ENCODE measurements around the gene ASCC3.

DNA sequence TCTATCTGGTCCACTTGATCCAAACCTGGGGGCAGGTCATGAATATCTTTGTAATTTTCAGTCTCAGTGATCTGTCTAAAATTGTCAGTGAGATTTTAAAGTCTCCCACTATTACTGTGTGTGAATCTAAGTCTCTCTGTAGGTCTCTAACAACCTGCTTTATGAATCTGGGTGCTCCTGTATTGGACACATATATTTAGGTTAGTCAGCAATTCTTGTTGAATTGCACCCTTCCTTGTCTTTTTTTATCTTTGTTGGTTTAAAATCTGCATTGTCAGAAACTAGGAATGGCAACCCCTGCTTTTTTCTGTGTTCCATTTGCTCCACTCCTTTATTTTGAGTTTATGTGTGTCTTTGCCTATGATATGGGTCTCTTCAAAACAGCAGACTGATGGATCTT lies 140.7 kb downstream of the ASCC3 start:
- TF ChIP-seq EZH2 (IDR thresholded peaks at IDR 0.05; ENCODE audit: low read depth, unreplicated experiment) (no peak), EZH2phosphoT487 (IDR thresholded peaks at IDR 0.05; ENCODE audit: unreplicated experiment) (no peak), POLR2AphosphoS5 (IDR thresholded peaks at IDR 0.05; ENCODE audit: low read depth) (no peak), JUNB (IDR thresholded peaks at IDR 0.05; ENCODE audit: unreplicated experiment) (no peak), STAT1 (IDR thresholded peaks at IDR 0.05; ENCODE audit: unreplicated experiment) (no peak), CREB1 (CRISPR knock-in tag; IDR thresholded peaks at IDR 0.05; ENCODE audit: low read depth) (no peak), NANOG (IDR thresholded peaks at IDR 0.05; ENCODE audit: borderline replicate concordance) (no peak)
- TF ChIP-seq, protein P1, sequence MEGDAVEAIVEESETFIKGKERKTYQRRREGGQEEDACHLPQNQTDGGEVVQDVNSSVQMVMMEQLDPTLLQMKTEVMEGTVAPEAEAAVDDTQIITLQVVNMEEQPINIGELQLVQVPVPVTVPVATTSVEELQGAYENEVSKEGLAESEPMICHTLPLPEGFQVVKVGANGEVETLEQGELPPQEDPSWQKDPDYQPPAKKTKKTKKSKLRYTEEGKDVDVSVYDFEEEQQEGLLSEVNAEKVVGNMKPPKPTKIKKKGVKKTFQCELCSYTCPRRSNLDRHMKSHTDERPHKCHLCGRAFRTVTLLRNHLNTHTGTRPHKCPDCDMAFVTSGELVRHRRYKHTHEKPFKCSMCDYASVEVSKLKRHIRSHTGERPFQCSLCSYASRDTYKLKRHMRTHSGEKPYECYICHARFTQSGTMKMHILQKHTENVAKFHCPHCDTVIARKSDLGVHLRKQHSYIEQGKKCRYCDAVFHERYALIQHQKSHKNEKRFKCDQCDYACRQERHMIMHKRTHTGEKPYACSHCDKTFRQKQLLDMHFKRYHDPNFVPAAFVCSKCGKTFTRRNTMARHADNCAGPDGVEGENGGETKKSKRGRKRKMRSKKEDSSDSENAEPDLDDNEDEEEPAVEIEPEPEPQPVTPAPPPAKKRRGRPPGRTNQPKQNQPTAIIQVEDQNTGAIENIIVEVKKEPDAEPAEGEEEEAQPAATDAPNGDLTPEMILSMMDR (conservative IDR thresholded peaks at IDR 0.05; ENCODE audit: low read depth in 2 of 2), result no peak
- TF ChIP-seq, protein P2, sequence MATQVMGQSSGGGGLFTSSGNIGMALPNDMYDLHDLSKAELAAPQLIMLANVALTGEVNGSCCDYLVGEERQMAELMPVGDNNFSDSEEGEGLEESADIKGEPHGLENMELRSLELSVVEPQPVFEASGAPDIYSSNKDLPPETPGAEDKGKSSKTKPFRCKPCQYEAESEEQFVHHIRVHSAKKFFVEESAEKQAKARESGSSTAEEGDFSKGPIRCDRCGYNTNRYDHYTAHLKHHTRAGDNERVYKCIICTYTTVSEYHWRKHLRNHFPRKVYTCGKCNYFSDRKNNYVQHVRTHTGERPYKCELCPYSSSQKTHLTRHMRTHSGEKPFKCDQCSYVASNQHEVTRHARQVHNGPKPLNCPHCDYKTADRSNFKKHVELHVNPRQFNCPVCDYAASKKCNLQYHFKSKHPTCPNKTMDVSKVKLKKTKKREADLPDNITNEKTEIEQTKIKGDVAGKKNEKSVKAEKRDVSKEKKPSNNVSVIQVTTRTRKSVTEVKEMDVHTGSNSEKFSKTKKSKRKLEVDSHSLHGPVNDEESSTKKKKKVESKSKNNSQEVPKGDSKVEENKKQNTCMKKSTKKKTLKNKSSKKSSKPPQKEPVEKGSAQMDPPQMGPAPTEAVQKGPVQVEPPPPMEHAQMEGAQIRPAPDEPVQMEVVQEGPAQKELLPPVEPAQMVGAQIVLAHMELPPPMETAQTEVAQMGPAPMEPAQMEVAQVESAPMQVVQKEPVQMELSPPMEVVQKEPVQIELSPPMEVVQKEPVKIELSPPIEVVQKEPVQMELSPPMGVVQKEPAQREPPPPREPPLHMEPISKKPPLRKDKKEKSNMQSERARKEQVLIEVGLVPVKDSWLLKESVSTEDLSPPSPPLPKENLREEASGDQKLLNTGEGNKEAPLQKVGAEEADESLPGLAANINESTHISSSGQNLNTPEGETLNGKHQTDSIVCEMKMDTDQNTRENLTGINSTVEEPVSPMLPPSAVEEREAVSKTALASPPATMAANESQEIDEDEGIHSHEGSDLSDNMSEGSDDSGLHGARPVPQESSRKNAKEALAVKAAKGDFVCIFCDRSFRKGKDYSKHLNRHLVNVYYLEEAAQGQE (IDR thresholded peaks at IDR 0.05; ENCODE audit: unreplicated experiment), result no peak
- TF ChIP-seq, protein P3, sequence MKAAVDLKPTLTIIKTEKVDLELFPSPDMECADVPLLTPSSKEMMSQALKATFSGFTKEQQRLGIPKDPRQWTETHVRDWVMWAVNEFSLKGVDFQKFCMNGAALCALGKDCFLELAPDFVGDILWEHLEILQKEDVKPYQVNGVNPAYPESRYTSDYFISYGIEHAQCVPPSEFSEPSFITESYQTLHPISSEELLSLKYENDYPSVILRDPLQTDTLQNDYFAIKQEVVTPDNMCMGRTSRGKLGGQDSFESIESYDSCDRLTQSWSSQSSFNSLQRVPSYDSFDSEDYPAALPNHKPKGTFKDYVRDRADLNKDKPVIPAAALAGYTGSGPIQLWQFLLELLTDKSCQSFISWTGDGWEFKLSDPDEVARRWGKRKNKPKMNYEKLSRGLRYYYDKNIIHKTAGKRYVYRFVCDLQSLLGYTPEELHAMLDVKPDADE (IDR thresholded peaks at IDR 0.05), result no peak

All from GM23338 (cell line).